Gastroesophageal sphincter (tissue), 3 donors: ENCODE results near the gene CTIF.
A peak's percentile ranks its signal among the peaks of the same experiment; 100 is the strongest.

Experiments
- CTCF ChIP-seq, 4 experiments: fragments of 200-600 bp in 2 of 4; fragments of 450-650 bp in 2 of 4; sonication (generic) in 1 of 4; IDR thresholded peaks; one replicate each; pipeline ENCODE4 v1.5.1; 2017 to 2019; ENCODE audit warnings: antibody characterized with exemption in 4 of 4, mild to moderate bottlenecking in 2 of 4, moderate library complexity in 2 of 4
- POLR2A ChIP-seq, 2 donors: fragments of 450-650 bp; IDR thresholded peaks; one replicate each; pipeline ENCODE4 v1.6.1; 2017; ENCODE audit warnings: antibody characterized with exemption in 2 of 2, mild to moderate bottlenecking in 2 of 2, moderate library complexity in 1 of 2
- POLR2AphosphoS5 ChIP-seq: sonication (generic); formaldehyde crosslinking; IDR thresholded peaks from one replicate; pipeline ENCODE4 v1.6.1; 2017; ENCODE audit warnings: antibody characterized with exemption

GRCh38 chr18:48663931-48664847 lies 125.4 kb downstream of the CTIF start:
- TF ChIP-seq CTCF (IDR thresholded peaks at IDR 0.05) (peak in 3 of 4 experiments; percentile 87 to 97 (median 92)), POLR2A (IDR thresholded peaks at IDR 0.05) (no peak), POLR2AphosphoS5 (peak; percentile 51)
